CD8-positive, alpha-beta T cell (primary cell): ENCODE data around the gene PPTC7. TPM values are rescaled to one million over a fixed set of nuclear protein-coding genes. Genes with fewer than 3 reads are reported as not detected.

Experiments
- total RNA-seq, 46 experiments: library from RNA in 2 of 46; stranded (reverse) in 2 of 46; gene quantifications; one replicate each; pipeline ENCODE4 v1.2.3 and lab custom pipeline; 2021 to 2026

PPTC7 gene
- total RNA-seq, 2 experiments from 2014 or later = 49.6 to 50.4 TPM

Other genes starting within 250 kb of the PPTC7 start
- 10 to 100 TPM; 22.1 to 23.2 TPM for gene ANAPC7, start 179.6 kb downstream of the PPTC7 start, total RNA-seq
- 100 to 1,000 TPM; 123 to 136 TPM for gene ARPC3, start 133.0 kb downstream of the PPTC7 start, total RNA-seq
- 1 to 10 TPM; 5.9 to 6.2 TPM for gene GPN3, start 115.1 kb downstream of the PPTC7 start, total RNA-seq
- 1 to 10 TPM; 3.5 to 4.5 TPM for gene FAM216A, start 114.5 kb downstream of the PPTC7 start, total RNA-seq
- 10 to 100 TPM; 49.6 to 53.5 TPM for gene VPS29, start 81.2 kb downstream of the PPTC7 start, total RNA-seq
- gene RAD9B, start 81.0 kb downstream of the PPTC7 start, total RNA-seq = 1 to 10 TPM in 1 of 2 experiments, under 1 TPM in 1; 0.57 to 1.5 TPM
- 1 to 10 TPM; 4.7 to 4.9 TPM for gene TCTN1, start 30.8 kb upstream of the PPTC7 start, total RNA-seq
- gene HVCN1, start 105.8 kb upstream of the PPTC7 start, total RNA-seq = 1 to 10 TPM; 3.0 to 3.8 TPM
- 100 to 1,000 TPM; 147 to 158 TPM for gene PPP1CC, start 159.6 kb upstream of the PPTC7 start, total RNA-seq